ENCODE results near the gene ABCC8. TPM values are rescaled to one million over a fixed set of nuclear protein-coding genes. Genes with fewer than 3 reads are reported as not detected.

The ABCC8 gene
- total and polyA plus RNA-seq, 10 of the 15 experiments (the other 5 are each of a cell fraction or from before 2014, with no cell fraction given) = not detected

- H3K27ac ChIP-seq (ENCODE audit: control insufficient read depth, insufficient read depth) = no peak overlapping the region
- no peaks in the 10 kb centered on the region for H3K9me3 ChIP-seq (replicated peaks; ENCODE audit: control insufficient read depth, insufficient read depth, low read length)
- 27% methylated on average over 13 of the region's 13 CpGs for WGBS (ENCODE audit: insufficient coverage, insufficient replicate concordance, low lambda C conversion rate, missing lambda C conversion rate)
- no peak overlapping the region for H3K4me2 ChIP-seq (ENCODE audit: control insufficient read depth, insufficient read depth)
- H2AFZ ChIP-seq (ENCODE audit: control insufficient read depth, low read depth, low read length) = no peak overlapping the region
- peaks cover 6 to 7% of the 10 kb centered on the region in 2 experiments; a peak in 3 of 4 replicates for H3K27me3 ChIP-seq (replicated peaks in 1 of 2; ENCODE audit: control insufficient read depth in 2 of 2, insufficient read depth in 2 of 2, low read length in 1 of 2)
- FAIRE-seq (no peak), DNase-seq (ENCODE audit: low read depth, low spot score) (no peak), ATAC-seq (no peak)
- SMC1A ChIA-PET (ENCODE audit: uncharacterized antibody, unreplicated experiment) = interaction anchor here (1.1 kb wide), 1 partner anchor 52 kb away, joined by 3 read pairs; no protein-coding TSS in a partner anchor
- H3K36me3 ChIP-seq (ENCODE audit: control insufficient read depth in 2 of 2, insufficient read depth in 2 of 2, low read length in 1 of 2) = no peaks in the 10 kb centered on the region
- no peaks in the 10 kb centered on the region for H3K4me1 ChIP-seq (ENCODE audit: control insufficient read depth, insufficient read depth, low read length)
- CTCF ChIA-PET = no interaction called here
- intact Hi-C loops (cut with micrococcal nuclease; ENCODE audit: unreplicated experiment) = no loop called here
- no TSS peak for BruUV-seq (replicated peaks)
- H3K9ac ChIP-seq (ENCODE audit: control insufficient read depth, insufficient read depth, low read length) = no peak overlapping the region
- no peaks in the 10 kb centered on the region for H4K20me1 ChIP-seq (ENCODE audit: control insufficient read depth, insufficient read depth)
- TF ChIP-seq BCL11A (IDR thresholded peaks at IDR 0.05; ENCODE audit: low read depth, low read length) (no peak), RCOR1 (conservative IDR thresholded peaks at IDR 0.05; ENCODE audit: low read depth, low read length) (no peak), MAX (IDR thresholded peaks at IDR 0.05; ENCODE audit: low read depth, low read length) (no peak), NKRF (conservative IDR thresholded peaks at IDR 0.05) (no peak), MYB (IDR thresholded peaks at IDR 0.05; ENCODE audit: borderline replicate concordance, low read depth, low read length) (no peak), PAX5 (IDR thresholded peaks at IDR 0.05; ENCODE audit: borderline replicate concordance, low read depth, low read length) (no peak), ZNF24 (IDR thresholded peaks at IDR 0.05) (no peak), NR2C1 (IDR thresholded peaks at IDR 0.05) (no peak)
- TF ChIP-seq, protein P1, sequence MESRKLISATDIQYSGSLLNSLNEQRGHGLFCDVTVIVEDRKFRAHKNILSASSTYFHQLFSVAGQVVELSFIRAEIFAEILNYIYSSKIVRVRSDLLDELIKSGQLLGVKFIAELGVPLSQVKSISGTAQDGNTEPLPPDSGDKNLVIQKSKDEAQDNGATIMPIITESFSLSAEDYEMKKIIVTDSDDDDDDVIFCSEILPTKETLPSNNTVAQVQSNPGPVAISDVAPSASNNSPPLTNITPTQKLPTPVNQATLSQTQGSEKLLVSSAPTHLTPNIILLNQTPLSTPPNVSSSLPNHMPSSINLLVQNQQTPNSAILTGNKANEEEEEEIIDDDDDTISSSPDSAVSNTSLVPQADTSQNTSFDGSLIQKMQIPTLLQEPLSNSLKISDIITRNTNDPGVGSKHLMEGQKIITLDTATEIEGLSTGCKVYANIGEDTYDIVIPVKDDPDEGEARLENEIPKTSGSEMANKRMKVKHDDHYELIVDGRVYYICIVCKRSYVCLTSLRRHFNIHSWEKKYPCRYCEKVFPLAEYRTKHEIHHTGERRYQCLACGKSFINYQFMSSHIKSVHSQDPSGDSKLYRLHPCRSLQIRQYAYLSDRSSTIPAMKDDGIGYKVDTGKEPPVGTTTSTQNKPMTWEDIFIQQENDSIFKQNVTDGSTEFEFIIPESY (IDR thresholded peaks at IDR 0.05) = no peak
- no peak overlapping the region for H3K4me3 ChIP-seq
- H3K79me2 ChIP-seq (ENCODE audit: control insufficient read depth, insufficient read depth, low read length) = no peaks in the 10 kb centered on the region
- RAD21 ChIA-PET (ENCODE audit: unreplicated experiment) = no interaction called here
- in situ Hi-C loops (cut with MboI) = no loop called here
- POLR2A ChIA-PET = no interaction called here
Observed at GRCh38 chr11:17430616-17431015, 46.0 kb downstream of the ABCC8 start.
